Glomerular visceral epithelial cell (primary cell): ENCODE data around the gene ISG20L2.

ENCODE experiments used
- DNase-seq: peaks from one replicate; pipeline ENCODE4 v3.0.0-alpha.2; 2016; ENCODE audit errors: extremely low spot score

ISG20L2 gene

DNA sequence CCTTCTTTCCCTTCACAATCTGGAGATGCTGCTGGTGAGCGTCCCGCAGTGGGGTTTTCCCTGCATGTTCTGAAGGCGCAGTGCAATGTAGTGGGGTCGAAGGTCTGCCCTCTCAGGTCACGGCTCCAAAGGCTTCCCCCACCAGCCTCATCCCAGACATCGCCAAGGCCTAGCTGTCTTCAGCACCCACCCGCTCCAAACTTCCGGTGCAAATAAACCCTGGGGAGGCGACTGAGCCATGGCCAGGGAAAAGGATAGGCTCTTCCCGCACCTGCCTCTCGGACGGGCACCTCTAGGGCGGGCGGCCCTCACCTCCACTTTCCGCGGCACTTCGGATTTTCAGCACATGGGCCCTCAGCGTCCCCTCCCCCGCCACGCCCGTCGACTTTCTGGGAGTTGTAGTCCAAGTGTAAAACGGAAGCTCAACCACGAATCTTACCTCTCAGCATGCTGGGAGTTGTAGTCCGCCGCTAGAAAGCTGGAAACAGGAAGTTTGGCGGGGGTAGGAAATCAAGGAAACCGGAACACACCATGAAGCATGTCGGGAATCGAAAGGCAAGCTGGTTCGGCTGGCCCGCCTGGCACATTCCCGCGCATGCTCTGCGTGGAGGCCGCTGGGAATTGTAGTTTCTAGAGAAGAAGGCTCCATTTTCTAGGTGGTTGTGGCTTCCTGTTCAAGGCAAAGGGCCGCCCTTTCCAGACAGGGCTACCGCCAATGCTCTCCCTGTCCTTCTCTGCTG is 12.3 kb upstream of the ISG20L2 start, which contains the start of gene MRPL24:
TSS of gene MRPL24 (minus strand) at position 348 of the 740 bp plus-strand sequence. CDS start 2,384 bp downstream, outside the sequence.
- peak; percentile 100 for DNase-seq

- no peak for DNase-seq
Observed at GRCh38 chr1:156740237-156740740, 11.7 kb upstream of the ISG20L2 start.

DNA sequence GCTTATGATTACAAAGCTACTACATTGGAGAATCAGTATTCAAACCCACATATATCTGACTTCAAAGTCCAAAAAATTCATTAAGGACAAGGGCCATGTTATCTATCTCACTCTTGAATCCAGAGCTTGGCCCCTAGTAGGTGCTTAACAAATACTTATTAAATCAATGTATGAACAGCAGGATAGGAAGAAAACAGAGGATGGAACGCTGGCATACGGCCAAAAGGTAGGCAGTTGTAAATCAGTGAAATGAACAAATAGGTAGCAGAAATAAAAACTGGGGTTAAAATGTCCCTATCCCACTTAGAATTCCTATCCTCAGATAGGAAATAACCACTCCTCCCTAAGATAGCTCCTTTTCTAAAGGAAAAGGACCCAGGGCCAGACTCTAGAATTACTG is 10.3 kb upstream of the ISG20L2 start:
- no peak for DNase-seq

GRCh38 chr1:156738407-156738806 is 9.8 kb upstream of the ISG20L2 start:
- no peak for DNase-seq

GRCh38 chr1:156733989-156734584 is 5.5 kb upstream of the ISG20L2 start:
- DNase-seq = no peak

GRCh38 chr1:156727926-156728598 is 504 bp downstream of the ISG20L2 start, which contains the start of gene METTL25B:
Gene METTL25B, plus strand, starts transcription at chr1:156728469. Its CDS starts 636 bp downstream, at chr1:156729105.
- DNase-seq = peak; percentile 84

GRCh38 chr1:156727492-156727891 is 1.1 kb downstream of the ISG20L2 start:
- DNase-seq = no peak

DNA sequence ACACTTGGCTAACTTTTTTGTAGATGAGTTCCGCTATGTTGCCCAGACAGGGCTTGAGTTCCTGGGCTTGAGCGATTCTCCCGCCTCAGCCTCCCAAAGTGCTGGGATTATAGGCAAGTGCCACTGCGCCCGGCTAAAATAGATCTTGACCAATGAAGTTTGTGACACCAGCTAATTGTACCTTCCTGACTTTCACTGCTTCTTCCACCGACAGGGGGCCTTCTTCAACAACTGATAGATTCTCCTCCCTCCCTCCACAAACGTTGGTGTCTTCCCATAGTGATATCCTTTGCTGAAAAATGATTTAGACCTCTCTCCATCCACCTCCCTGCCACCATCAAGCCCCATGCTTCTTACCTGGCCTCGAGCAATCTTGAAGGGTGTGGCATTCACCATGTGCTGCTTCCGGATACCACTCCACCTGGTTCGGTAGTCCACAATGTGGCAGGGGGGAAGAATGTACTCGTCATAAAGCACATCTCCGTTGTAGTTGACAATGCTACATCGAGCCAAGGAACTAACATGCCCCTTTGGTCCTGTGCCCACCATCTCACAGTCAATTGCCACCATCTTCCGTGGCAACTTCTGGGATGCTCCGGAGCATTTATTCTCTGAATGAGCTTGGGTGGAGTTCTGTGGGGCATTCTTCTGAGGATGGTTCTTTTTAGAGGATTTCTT is 1.9 kb downstream of the ISG20L2 start:
- peak; percentile 74 for DNase-seq

DNA sequence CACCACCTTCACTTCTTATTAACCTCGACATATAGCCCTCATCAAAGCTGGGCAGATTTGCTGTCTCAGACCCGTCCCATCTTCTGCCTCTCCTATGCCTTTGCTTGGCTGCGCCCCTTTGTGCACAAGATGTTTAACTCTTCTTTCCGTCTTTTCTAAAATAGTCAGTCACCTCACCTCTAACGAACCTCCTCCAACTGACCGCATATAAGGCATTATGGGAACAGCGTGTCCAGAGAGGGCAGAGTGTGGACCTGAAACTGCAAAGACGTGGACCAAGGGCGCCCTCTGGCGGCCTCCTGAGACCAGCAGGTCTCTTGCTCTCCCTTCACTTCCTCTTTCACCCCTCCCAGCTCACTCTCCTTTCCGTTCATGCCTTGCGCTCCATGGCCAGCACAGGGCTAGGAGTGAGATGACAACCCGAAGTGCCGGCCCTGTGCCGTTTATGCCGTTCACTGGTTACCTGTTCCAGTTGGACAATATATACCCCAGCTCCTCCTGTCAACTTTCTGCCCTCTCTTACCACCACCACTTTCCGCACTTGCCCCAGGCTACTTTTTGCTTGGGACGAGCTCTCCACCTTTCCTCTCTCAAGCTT is 2.8 kb downstream of the ISG20L2 start:
- peak; percentile 94 for DNase-seq

DNA sequence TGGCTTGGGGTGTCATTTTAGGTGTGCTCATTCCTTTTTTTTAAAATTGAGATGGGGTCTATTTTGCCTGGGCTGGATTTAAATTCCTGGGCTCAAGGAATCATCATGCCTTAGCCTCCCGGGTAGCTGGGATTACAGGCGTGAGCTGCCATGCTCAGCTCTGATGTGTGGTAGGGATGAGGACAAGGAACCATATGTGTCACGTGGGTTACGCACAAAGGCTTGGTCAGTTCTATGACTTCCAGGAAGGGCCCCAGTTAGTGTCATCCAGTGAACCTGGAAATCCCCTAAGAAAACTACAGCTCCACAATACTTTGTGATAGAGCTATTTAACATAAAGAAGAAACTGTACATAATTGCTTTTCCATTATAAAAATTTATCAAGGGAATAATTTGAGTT is 7.0 kb downstream of the ISG20L2 start:
- DNase-seq = no peak

DNA sequence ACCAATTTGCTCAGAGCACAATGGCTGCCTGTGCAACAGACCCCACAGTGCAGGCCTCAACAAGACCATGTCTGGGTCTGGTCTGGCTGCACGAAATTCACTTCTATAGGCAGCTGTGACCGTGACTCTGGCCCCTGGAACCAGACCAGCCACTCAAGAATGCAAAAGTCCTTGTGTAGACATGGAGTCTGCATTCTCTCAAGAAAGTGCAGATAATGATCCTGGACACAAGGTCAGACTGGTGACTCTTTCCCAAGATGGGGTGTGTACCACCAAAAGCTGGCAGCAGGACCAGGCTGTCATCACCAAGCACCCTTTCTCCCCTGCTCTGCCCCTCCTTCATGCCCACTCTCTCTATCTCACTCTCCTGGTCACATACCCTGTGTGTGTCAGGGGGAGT is 7.4 kb downstream of the ISG20L2 start:
- DNase-seq = no peak

DNA sequence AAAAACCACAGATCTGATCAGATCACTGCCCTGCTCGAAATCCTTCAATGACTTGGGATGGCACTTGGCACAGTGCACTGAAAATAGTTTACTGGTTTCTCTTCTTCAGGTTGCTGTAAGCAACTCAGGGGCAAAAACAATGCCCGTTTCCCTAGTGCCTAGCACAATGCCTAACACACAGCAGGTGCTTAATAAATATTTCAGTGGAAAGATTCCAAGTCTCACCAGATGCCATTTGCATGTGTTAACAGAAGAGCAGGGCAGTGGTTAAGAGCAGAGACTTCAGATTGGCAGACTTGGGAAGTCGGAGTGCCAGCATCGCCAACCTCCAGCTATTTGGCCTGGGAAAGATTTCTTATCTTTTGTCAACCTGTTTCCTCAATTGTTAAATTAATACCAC is 11.2 kb downstream of the ISG20L2 start:
- DNase-seq = no peak

- DNase-seq = no peak
Observed at GRCh38 chr1:156714830-156715229, 13.7 kb downstream of the ISG20L2 start.

DNA sequence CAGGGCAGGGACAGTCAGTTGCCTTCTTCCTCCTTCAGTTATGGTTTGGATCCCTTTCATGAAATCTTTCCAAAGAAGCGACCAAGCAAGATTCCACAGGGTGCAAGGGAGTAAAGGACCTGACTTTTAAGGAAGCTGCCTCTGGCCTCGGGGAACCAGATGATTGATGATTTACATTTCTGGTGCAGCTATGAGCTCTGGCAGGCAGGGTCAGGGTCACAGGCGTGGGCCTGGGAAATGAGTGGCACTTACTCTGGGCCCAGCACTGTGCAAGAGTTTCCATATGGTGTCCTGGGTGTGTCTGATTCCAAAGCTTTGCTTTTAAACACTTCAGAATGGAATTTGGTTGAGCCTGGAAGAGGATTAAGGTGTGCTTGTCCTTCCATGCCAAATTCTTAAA is 15.9 kb downstream of the ISG20L2 start:
- DNase-seq = no peak

GRCh38 chr1:156711011-156711817 is 17.4 kb downstream of the ISG20L2 start:
- DNase-seq = no peak

DNA sequence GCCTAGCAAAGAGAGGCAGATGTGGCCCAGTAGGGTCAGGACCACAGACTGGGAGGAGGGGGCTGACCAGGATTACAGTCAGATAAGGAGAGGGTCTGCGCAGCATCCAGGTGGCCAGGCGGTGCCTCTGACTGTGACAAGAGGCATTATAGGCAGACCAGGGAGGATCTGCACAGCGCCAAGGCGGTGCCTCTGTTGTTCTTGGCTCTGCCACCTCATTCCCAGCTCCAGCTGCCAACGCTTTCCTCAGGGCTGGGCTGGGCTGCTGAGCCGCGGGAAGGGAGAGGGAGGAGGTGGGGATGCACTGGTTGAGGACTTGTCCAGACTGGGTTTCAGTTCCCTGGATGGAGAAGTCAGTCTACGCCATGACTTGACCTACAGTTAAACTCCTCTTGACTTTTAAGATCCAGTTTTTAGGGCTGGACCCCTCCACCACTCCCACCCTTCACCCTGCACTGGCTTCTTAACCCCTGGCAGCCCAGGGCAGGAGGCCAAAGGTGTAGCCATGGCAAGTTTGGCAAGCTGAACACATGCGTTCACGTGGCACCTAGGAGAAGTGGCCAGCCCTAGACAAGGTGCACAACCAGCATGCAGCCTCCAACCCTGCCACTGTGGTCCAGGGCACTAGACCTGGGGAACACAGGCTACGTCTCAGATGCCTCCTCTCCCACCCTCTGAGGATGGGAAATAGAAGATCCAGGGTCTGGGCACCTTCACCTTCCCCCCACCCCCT is 18.6 kb downstream of the ISG20L2 start:
- DNase-seq = peak; percentile 70

DNA sequence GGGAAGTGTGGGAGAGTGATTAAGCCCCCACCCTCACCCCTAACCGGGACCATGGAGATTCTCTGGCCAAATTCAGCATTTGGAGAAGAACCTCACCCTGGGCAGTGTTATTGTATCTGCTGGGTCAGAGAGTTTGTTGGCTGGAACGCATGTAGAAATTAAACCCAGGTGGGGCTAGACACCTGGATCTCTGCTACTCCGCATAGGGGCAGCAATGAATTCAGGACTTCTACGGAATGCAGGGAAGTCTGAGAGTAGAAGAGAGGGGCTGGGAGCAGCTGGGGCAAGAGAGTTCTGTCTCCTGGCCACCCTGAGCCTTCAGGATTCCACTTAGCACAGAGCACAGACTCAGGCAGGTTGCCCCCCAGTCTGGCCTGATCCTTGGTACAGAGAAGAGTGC is 19.5 kb downstream of the ISG20L2 start:
- no peak for DNase-seq

- DNase-seq = no peak
Observed at GRCh38 chr1:156708218-156708661, 20.3 kb downstream of the ISG20L2 start.

GRCh38 chr1:156707417-156708217 is 20.9 kb downstream of the ISG20L2 start:
- DNase-seq = no peak
